ENCODE results near the gene PDK1. TPM values are rescaled to one million over a fixed set of nuclear protein-coding genes. Genes with fewer than 3 reads are reported as not detected.

The PDK1 gene
- polyA plus RNA-seq (2013) = 6.4 TPM

DNA sequence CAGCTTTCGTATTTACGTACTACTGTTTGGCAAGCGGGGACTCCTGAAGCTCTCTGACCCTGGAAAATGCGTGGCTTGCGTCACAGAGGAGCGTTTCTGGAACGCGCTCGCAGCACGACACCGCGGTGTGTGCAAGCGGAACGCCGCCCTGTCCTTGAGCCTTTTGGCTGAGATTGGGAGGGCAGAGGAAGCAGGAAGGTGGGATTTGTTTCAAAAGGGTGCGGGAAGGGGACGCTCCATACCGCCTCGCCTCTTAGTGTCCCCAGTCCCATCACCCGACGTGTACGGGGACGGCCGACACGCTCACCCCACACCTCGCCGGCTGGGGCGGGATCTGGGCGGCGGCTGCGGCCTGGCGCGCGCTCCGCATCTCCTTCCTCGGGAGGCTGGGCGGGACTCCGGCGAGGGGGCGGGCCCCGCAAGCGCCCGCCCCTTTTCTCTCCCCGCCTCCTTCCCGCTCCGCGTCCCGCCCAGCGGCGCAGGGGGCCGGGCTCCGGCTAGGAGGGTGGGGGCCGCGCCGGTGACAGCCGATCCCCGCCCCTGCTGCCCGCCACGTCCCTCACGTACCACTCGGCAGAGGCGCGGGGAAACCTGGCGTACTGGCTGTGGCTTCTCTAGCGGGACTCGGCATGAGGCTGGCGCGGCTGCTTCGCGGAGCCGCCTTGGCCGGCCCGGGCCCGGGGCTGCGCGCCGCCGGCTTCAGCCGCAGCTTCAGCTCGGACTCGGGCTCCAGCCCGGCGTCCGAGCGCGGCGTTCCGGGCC, at the start of gene PDK1:
PDK1 (plus strand) TSS at position 569 of the 762 bp plus-strand sequence; CDS start at position 630, 61 bp downstream.
- peak within 1 kb of the TSS in 1 of 2 experiments; percentile 66 for H3K27ac ChIP-seq (ENCODE audit: insufficient read depth in 1 of 2, low read depth in 1 of 2, low read length in 2 of 2, poor library complexity in 1 of 2, severe bottlenecking in 2 of 2)
- ChIA-PET CTCF (interaction anchor here (0.5 to 0.9 kb wide), 2 partner anchors 44 to 836 kb away, joined by 3 read pairs; no protein-coding TSS in a partner anchor), POLR2A (interaction anchor here (0.6 to 1.4 kb wide), 3 partner anchors 9 to 110 kb away, joined by 3 read pairs; no protein-coding TSS in a partner anchor)
- no peaks in the 10 kb centered on the region for H3K9me3 ChIP-seq (ENCODE audit: control extremely low read depth in 1 of 5, control insufficient read depth in 4 of 5, insufficient read depth in 2 of 5, low read depth in 1 of 5, low read length in 4 of 5)
- H3K36me3 ChIP-seq (ENCODE audit: control insufficient read depth in 4 of 4, insufficient read depth in 4 of 4, low read length in 3 of 4) = peaks cover 0 to 9% (median 1%) of the 10 kb centered on the region in 4 experiments
- peak; percentile 86 to 93 (median 93) for DNase-seq
- peaks cover 12 to 40% (median 18%) of the 10 kb centered on the region in 4 experiments for H3K4me1 ChIP-seq (ENCODE audit: control extremely low read depth in 1 of 4, control insufficient read depth in 4 of 4, insufficient read depth in 4 of 4, low read length in 3 of 4)
- H3K4me3 ChIP-seq (ENCODE audit: control insufficient read depth in 1 of 7, extremely low read depth in 1 of 7, insufficient read depth in 4 of 7, low read depth in 2 of 7, low read length in 6 of 7) = peak within 1 kb of the TSS; percentile 71 to 86 (median 81)
- peaks cover 0 to 20% (median 0%) of the 10 kb centered on the region in 5 experiments for H3K27me3 ChIP-seq (replicated peaks in 2 of 5; ENCODE audit: control insufficient read depth in 4 of 5, insufficient read depth in 5 of 5, low read length in 4 of 5)
- 0% methylated on average over 69 of the region's 88 CpGs for WGBS (ENCODE audit: insufficient coverage)

- H3K4me3 ChIP-seq (ENCODE audit: control insufficient read depth in 1 of 7, extremely low read depth in 1 of 7, insufficient read depth in 4 of 7, low read depth in 2 of 7, low read length in 6 of 7) = no peak overlapping the region
- DNase-seq = no peak
- H3K9me3 ChIP-seq (ENCODE audit: control extremely low read depth in 1 of 5, control insufficient read depth in 4 of 5, insufficient read depth in 2 of 5, low read depth in 1 of 5, low read length in 4 of 5) = peaks cover 1 to 11% (median 6%) of the 10 kb centered on the region in 5 experiments
- H3K27ac ChIP-seq (ENCODE audit: insufficient read depth in 1 of 2, low read depth in 1 of 2, low read length in 2 of 2, poor library complexity in 1 of 2, severe bottlenecking in 2 of 2) = no peak overlapping the region
- H3K27me3 ChIP-seq (replicated peaks in 2 of 5; ENCODE audit: control insufficient read depth in 4 of 5, insufficient read depth in 5 of 5, low read length in 4 of 5) = no peaks in the 10 kb centered on the region
- peaks cover 11 to 26% (median 13%) of the 10 kb centered on the region in 4 experiments for H3K36me3 ChIP-seq (ENCODE audit: control insufficient read depth in 4 of 4, insufficient read depth in 4 of 4, low read length in 3 of 4)
- WGBS (ENCODE audit: insufficient coverage) = 100% methylated on average over 3 of the region's 4 CpGs
- POLR2A ChIA-PET = no interaction called here
- CTCF ChIA-PET = no interaction called here
- H3K4me1 ChIP-seq (ENCODE audit: control extremely low read depth in 1 of 4, control insufficient read depth in 4 of 4, insufficient read depth in 4 of 4, low read length in 3 of 4) = peaks cover 3 to 18% (median 6%) of the 10 kb centered on the region in 4 experiments
Measured at GRCh38 chr2:172507199-172507598, 48.7 kb upstream of the PDK1 start.

DNA sequence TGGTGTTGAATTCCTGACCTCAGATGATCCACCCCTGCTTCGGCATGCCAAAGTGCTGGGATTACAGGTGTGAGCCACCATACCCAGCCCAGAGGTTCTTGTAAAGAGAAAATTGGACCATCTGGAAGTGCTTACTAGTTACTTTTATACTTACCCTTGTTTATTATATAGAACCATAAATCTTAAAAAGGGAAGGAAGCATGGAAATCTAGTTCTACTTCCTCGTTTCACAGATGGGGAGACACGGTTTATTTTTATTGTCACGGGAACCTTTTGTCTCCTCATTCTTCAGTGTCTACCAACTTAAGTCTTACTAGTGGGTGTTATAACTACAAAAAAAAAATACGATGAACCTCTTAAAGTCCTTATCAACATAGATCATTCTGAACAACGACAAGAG, 45.8 kb upstream of the PDK1 start:
- ChIA-PET CTCF (no interaction called here), POLR2A (no interaction called here)
- H3K4me1 ChIP-seq (ENCODE audit: control extremely low read depth in 1 of 4, control insufficient read depth in 4 of 4, insufficient read depth in 4 of 4, low read length in 3 of 4) = peaks cover 3 to 29% (median 10%) of the 10 kb centered on the region in 4 experiments
- H3K4me3 ChIP-seq (ENCODE audit: control insufficient read depth in 1 of 7, extremely low read depth in 1 of 7, insufficient read depth in 4 of 7, low read depth in 2 of 7, low read length in 6 of 7) = peak overlapping the region in 2 of 7 experiments; percentile 5 to 43
- 0% methylated on average over 1 of the region's 6 CpGs for WGBS (ENCODE audit: insufficient coverage)
- H3K36me3 ChIP-seq (ENCODE audit: control insufficient read depth in 4 of 4, insufficient read depth in 4 of 4, low read length in 3 of 4) = peaks cover 4 to 7% (median 6%) of the 10 kb centered on the region in 4 experiments
- H3K27me3 ChIP-seq (replicated peaks in 2 of 5; ENCODE audit: control insufficient read depth in 4 of 5, insufficient read depth in 5 of 5, low read length in 4 of 5) = no peaks in the 10 kb centered on the region
- no peak overlapping the region for H3K27ac ChIP-seq (ENCODE audit: insufficient read depth in 1 of 2, low read depth in 1 of 2, low read length in 2 of 2, poor library complexity in 1 of 2, severe bottlenecking in 2 of 2)
- peak; percentile 63 to 87 (median 67) for DNase-seq
- peaks cover 2 to 30% (median 21%) of the 10 kb centered on the region in 5 experiments for H3K9me3 ChIP-seq (ENCODE audit: control extremely low read depth in 1 of 5, control insufficient read depth in 4 of 5, insufficient read depth in 2 of 5, low read depth in 1 of 5, low read length in 4 of 5)

GRCh38 chr2:172510548-172510947, 45.3 kb upstream of the PDK1 start:
- Histone ChIP-seq H3K9me3 (ENCODE audit: control extremely low read depth in 1 of 5, control insufficient read depth in 4 of 5, insufficient read depth in 2 of 5, low read depth in 1 of 5, low read length in 4 of 5) (peaks cover 2 to 33% (median 21%) of the 10 kb centered on the region in 5 experiments), H3K27ac (ENCODE audit: insufficient read depth in 1 of 2, low read depth in 1 of 2, low read length in 2 of 2, poor library complexity in 1 of 2, severe bottlenecking in 2 of 2) (no peak overlapping the region), H3K27me3 (replicated peaks in 2 of 5; ENCODE audit: control insufficient read depth in 4 of 5, insufficient read depth in 5 of 5, low read length in 4 of 5) (no peaks in the 10 kb centered on the region), H3K4me3 (ENCODE audit: control insufficient read depth in 1 of 7, extremely low read depth in 1 of 7, insufficient read depth in 4 of 7, low read depth in 2 of 7, low read length in 6 of 7) (peak overlapping the region in 2 of 7 experiments; percentile 5 to 43), H3K4me1 (ENCODE audit: control extremely low read depth in 1 of 4, control insufficient read depth in 4 of 4, insufficient read depth in 4 of 4, low read length in 3 of 4) (peaks cover 3 to 29% (median 10%) of the 10 kb centered on the region in 4 experiments), H3K36me3 (ENCODE audit: control insufficient read depth in 4 of 4, insufficient read depth in 4 of 4, low read length in 3 of 4) (peaks cover 4 to 6% (median 5%) of the 10 kb centered on the region in 4 experiments)
- no peak for DNase-seq
- POLR2A ChIA-PET = no interaction called here
- 81% methylated on average over 3 of the region's 5 CpGs for WGBS (ENCODE audit: insufficient coverage)
- CTCF ChIA-PET = no interaction called here

DNA sequence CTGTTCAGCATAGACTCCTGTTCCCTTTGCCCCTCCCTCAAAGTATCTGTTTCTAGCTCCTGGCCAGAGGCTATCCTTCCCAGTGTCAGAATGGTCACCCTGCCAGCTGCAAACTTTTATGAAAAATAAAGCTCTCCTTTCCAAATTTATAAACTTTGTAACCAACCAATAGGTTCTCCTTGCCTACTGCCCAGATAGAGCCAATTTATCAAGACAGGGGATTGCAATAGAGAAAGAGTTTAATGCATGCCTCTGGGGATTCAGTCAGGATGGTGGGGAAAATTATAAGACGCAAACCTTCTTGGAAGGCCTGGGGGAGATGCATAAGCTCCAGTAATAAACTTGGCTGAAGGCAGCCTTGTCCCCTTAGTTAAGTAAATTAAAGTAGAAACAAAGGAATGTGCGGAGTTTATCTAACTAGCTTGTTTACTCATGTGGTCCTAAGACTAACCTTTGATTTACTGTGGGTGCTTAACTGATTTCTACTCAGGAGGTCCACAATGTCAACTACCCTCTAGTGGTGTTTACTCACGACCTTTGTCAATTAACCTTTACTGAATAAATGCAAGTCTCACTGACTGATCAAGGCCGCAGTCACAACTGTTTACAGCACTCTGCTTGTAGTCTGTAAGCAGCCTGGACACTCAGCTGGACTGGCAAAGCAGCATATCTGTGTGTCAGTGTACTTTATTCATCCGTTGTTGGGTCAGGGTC, 42.9 kb upstream of the PDK1 start:
- peak in 2 of 3 donors; percentile 28 for DNase-seq
- Histone ChIP-seq H3K4me3 (ENCODE audit: control insufficient read depth in 1 of 7, extremely low read depth in 1 of 7, insufficient read depth in 4 of 7, low read depth in 2 of 7, low read length in 6 of 7) (peak overlapping the region in 2 of 7 experiments; percentile 6 to 41), H3K27ac (ENCODE audit: insufficient read depth in 1 of 2, low read depth in 1 of 2, low read length in 2 of 2, poor library complexity in 1 of 2, severe bottlenecking in 2 of 2) (no peak overlapping the region), H3K4me1 (ENCODE audit: control extremely low read depth in 1 of 4, control insufficient read depth in 4 of 4, insufficient read depth in 4 of 4, low read length in 3 of 4) (peaks cover 3 to 29% (median 10%) of the 10 kb centered on the region in 4 experiments), H3K36me3 (ENCODE audit: control insufficient read depth in 4 of 4, insufficient read depth in 4 of 4, low read length in 3 of 4) (peaks cover 0 to 3% (median 2%) of the 10 kb centered on the region in 4 experiments), H3K9me3 (ENCODE audit: control extremely low read depth in 1 of 5, control insufficient read depth in 4 of 5, insufficient read depth in 2 of 5, low read depth in 1 of 5, low read length in 4 of 5) (peaks cover 2 to 33% (median 21%) of the 10 kb centered on the region in 5 experiments), H3K27me3 (replicated peaks in 2 of 5; ENCODE audit: control insufficient read depth in 4 of 5, insufficient read depth in 5 of 5, low read length in 4 of 5) (no peaks in the 10 kb centered on the region)
- POLR2A ChIA-PET = no interaction called here
- CTCF ChIA-PET = interaction anchor here (0.6 to 1.4 kb wide), 3 partner anchors 23 to 399 kb away, joined by 3 read pairs; no protein-coding TSS in a partner anchor
- 91% methylated on average over 4 of the region's 5 CpGs for WGBS (ENCODE audit: insufficient coverage)

GRCh38 chr2:172513524-172513900, 42.4 kb upstream of the PDK1 start:
- Histone ChIP-seq H3K36me3 (ENCODE audit: control insufficient read depth in 4 of 4, insufficient read depth in 4 of 4, low read length in 3 of 4) (no peaks in the 10 kb centered on the region), H3K4me3 (ENCODE audit: control insufficient read depth in 1 of 7, extremely low read depth in 1 of 7, insufficient read depth in 4 of 7, low read depth in 2 of 7, low read length in 6 of 7) (peak overlapping the region in 2 of 7 experiments; percentile 6 to 14), H3K27ac (ENCODE audit: insufficient read depth in 1 of 2, low read depth in 1 of 2, low read length in 2 of 2, poor library complexity in 1 of 2, severe bottlenecking in 2 of 2) (no peak overlapping the region), H3K9me3 (ENCODE audit: control extremely low read depth in 1 of 5, control insufficient read depth in 4 of 5, insufficient read depth in 2 of 5, low read depth in 1 of 5, low read length in 4 of 5) (peaks cover 2 to 36% (median 21%) of the 10 kb centered on the region in 5 experiments), H3K4me1 (ENCODE audit: control extremely low read depth in 1 of 4, control insufficient read depth in 4 of 4, insufficient read depth in 4 of 4, low read length in 3 of 4) (peaks cover 3 to 29% (median 10%) of the 10 kb centered on the region in 4 experiments), H3K27me3 (replicated peaks in 2 of 5; ENCODE audit: control insufficient read depth in 4 of 5, insufficient read depth in 5 of 5, low read length in 4 of 5) (no peaks in the 10 kb centered on the region)
- CTCF ChIA-PET = interaction anchor here (0.6 to 1.1 kb wide), 3 partner anchors 23 to 399 kb away, joined by 3 to 4 read pairs (median 3); no protein-coding TSS in a partner anchor
- no peak for DNase-seq
- POLR2A ChIA-PET = no interaction called here
- 96% methylated on average over 6 of the region's 6 CpGs for WGBS (ENCODE audit: insufficient coverage)
